ENCODE measurements around the gene GLT6D1.

Gene GLT6D1

DNA sequence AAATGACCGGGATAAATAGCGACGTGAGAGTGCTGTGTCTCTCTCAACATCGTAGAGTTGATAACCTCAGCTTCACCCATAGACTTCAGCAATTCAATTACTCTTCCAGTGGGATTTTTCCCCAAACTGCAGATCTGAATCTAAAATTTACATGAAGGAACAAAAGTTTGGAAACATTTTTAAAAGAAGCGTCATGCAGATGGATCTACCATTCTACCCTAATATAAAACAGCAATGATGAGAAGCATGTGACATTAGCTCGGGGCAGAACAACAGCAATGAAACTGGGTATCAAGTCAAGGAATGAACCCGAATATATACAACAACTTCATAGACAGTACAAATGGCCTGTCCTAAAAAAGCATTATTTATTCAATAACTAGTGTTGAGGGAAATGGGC lies 18.8 kb downstream of the GLT6D1 start:
- H3K4me3 ChIP-seq (ENCODE audit: low read length): no peak overlapping the region
- no peak for TF ChIP-seq ZNF274 (IDR thresholded peaks at IDR 0.05; ENCODE audit: low read depth, low read length)

DNA sequence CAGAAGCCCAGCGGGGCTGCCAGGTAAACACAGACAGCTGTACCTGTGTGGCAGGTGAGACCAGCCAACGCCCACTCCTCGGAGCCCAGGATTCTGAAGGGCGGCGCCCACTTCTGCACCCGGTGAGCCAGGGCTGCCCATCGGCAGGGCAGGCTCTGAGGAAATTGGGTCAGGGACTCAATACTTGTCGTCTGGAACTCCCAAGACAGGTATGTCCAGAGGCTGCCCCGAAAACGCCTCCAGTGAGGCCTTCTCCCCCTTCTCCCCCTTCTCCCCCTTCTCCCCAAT lies 19.8 kb downstream of the GLT6D1 start:
- no peak for TF ChIP-seq ZNF274 (IDR thresholded peaks at IDR 0.05; ENCODE audit: low read depth, low read length)
- H3K4me3 ChIP-seq (ENCODE audit: low read length): no peak overlapping the region

DNA sequence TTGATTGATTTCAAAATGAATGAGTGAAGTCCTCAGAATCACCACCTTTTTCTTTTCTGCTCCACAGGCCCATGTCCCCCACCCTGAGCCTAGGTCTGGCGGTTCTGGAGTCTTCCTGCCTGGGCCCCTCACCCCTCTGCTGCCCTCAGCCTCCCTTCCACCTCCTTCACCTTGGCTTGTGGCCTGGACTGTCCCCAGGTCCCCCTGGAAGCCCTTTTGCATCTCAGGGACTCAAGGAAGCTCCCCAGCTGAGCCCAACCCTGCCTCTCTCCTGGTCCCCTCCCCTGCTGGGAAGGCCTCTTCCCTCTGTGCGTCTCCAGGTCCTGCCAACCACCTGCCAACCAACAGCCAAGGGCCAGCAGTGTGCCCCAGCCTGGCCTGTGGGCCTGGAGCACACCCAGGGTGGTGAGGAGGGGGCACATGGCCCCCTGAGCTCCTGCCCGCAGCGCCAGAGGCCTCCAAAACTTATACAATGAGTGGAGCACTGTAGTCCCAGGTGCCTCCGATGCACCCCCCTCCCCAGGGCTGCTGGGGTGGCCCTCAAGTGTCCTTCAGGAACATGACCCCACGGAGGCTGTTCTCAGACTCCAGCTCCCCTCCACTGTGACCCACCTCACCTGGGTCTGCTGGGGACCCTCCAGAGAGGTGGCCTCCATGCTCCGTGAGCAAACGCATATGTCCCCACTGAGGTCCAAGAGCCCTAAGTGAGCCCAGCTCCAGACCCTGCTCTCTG lies 20.3 kb downstream of the GLT6D1 start:
- no peak for TF ChIP-seq ZNF274 (IDR thresholded peaks at IDR 0.05; ENCODE audit: low read depth, low read length)

DNA sequence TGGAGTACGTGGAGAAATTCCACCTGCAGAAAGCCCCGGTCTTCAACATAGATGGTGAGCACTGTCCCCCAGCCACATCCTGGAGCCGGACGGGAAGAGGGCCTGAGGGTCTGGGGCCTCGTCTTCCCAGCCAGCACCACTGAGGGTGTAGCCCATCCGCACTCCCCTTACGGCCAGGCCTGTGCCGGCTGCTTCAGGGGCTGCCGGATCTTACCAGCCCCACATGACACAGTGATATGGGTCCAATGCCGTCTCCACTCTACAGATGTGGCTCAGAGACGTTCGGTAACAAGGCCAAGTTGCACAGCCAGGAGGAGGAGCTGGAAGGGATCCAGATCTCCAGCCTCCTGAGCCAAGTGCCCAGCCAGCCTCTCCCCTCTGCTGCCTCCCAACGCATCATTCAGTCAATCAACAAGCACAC lies 21.3 kb downstream of the GLT6D1 start:
- TF ChIP-seq ZNF274 (IDR thresholded peaks at IDR 0.05; ENCODE audit: low read depth, low read length): no peak
- no peak overlapping the region for H3K4me3 ChIP-seq (ENCODE audit: low read length)

More for the DNA sequence above, 20.3 kb downstream of the GLT6D1 start:
- no peak overlapping the region for H3K4me3 ChIP-seq (ENCODE audit: low read length)

DNA sequence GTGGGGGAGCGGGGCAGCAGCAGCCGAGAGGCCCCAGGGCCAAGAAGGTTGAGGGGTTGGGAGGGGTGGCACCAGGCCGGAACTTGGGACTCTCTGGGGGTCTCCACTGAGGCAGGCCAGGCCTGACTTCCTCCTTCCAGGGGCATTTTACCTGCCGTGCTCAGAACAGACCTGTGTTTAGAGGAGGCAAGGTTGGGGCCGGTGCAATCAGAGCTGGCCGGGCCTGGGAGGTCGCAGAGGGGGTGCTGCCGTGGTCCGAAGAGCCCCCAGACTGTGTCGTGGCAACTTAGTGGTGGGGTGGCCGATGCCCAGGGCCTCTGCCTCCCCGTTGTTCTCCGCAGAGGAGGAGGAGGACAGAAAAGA lies 21.8 kb downstream of the GLT6D1 start:
- no peak for TF ChIP-seq ZNF274 (IDR thresholded peaks at IDR 0.05; ENCODE audit: low read depth, low read length)
- H3K4me3 ChIP-seq (ENCODE audit: low read length): no peak overlapping the region

DNA sequence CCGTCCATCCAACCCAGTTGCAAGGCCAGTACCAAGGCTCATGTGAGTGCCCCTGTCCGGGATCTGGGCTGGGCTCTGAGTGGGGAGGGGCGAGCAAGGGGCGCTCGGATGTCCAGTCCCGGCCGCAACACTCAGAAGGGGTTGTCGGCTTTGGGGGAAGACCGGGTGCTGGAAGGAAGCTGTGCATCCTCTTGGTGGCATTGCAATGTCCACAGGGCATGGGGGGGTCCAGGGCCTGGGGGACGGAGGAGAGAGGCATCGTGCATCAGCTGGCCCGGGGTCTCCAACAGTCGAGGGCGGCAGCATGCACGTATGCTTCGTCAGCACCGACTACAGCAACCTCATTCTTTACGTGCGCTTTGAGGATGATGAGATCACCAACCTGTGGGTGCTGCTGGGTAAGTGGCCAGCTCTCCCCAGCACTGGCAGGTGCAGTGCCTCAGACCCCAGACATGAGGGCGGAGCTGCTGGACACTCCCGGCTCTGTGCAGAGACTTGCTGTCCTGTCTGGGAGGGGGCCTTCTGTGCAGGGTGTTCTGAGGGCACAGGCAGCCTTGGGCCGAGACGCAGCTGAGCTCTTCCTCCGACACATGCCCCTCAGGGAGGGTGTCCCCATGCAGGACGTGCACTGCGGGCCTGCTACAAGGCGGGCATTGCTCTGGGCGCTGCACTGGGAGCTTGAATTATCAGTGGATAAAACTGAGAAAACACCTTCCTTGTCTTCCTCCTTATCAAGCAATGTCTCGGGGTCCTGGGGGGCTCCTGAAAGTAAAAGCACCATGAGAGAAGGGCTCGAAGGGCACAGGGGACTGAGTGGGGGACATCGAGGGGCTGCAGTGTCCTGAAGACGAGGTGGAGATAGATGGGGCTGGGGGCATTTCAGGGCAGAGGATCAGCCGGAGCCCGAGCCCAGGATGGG lies 22.5 kb downstream of the GLT6D1 start:
- no peak overlapping the region for H3K4me3 ChIP-seq (ENCODE audit: low read length)
- no peak for TF ChIP-seq ZNF274 (IDR thresholded peaks at IDR 0.05; ENCODE audit: low read depth, low read length)

DNA sequence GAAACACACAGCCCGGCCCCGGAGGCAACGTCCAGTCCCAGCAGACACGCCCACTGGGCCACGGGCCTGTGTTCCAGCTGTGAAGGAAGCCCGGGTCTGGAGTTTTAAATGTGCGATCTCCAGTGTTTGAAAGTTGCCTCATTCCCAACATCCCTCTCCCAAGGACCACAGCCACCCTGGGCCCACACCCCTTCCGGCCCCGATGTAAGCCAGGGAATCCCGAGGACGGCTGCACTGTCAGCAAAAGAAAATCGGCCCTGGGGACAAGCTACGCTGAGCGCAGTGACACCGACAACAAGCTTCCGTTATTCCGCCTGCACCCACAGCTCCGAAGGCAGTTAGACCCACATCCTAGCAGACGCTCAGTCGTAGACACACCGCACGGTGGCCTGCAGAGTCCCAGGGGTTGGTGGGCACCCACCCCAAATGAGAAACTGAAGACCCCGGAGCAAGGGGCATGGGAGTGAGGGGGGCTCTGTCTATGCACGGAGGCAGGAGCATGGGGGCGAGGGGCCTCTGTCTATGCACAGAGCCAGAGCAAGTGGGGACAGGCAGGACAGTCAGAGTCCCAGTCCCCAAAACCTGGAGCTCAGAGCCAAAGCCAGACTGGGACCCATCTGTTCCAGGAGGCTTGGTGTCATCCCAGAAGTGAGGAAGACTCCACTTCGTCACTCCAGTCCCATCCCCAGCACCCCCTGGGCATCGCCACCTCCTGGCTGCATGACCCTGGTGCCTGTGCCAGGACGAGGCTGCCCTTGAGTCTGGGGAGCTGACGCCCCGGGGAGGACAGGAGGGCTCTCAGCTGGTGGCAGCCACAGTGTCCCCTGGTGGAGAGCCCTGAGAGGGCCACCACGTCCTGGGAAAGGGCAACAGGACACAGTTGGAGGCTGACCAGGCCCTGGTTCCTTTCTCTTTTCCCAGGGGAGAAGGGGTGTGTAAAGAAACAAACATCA lies 23.4 kb downstream of the GLT6D1 start:
- H3K4me3 ChIP-seq (ENCODE audit: low read length): no peak overlapping the region
- no peak for TF ChIP-seq ZNF274 (IDR thresholded peaks at IDR 0.05; ENCODE audit: low read depth, low read length)

DNA sequence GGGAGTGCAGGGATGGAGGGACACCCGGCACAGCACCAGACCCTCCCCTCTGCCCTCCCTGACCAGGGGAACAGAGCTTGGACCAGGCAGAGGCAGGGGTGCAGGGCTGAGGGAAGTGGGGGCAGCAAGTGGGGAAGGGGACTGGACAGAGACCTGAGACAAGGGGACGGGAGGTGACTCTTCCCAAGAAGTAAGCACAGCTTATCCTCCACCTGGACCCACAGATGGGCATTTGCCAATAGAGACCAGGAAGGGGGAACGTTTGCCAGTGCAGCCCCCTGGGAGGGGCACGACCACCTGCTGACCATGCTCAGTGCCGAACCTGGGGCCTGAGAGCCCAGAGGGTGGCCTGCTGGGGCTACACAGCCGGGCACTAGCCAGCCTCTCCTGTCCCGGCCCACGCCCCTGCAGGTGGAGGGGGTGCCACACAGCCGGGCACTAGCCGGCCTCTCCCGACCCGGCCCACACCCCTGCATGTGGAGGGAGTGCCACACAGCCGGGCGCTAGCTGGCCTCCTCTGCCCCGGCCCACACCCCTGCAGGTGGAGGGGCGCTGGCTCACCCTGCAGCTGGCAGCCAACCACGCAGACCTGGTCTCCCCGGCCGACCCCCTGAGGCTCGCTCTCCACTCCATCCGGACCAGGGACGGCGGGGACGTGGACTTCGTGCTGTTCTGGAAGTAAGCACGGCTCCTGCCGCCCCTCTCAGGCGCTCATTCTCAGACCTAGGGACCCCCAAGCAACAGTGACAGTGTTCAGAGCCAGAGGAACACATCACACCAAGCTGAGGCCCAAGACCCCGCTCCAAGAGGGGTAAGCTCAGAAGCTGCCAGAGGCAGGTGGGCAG lies 24.3 kb downstream of the GLT6D1 start:
- H3K4me3 ChIP-seq (ENCODE audit: low read length): no peak overlapping the region
- TF ChIP-seq ZNF274 (IDR thresholded peaks at IDR 0.05; ENCODE audit: low read depth, low read length): no peak

DNA sequence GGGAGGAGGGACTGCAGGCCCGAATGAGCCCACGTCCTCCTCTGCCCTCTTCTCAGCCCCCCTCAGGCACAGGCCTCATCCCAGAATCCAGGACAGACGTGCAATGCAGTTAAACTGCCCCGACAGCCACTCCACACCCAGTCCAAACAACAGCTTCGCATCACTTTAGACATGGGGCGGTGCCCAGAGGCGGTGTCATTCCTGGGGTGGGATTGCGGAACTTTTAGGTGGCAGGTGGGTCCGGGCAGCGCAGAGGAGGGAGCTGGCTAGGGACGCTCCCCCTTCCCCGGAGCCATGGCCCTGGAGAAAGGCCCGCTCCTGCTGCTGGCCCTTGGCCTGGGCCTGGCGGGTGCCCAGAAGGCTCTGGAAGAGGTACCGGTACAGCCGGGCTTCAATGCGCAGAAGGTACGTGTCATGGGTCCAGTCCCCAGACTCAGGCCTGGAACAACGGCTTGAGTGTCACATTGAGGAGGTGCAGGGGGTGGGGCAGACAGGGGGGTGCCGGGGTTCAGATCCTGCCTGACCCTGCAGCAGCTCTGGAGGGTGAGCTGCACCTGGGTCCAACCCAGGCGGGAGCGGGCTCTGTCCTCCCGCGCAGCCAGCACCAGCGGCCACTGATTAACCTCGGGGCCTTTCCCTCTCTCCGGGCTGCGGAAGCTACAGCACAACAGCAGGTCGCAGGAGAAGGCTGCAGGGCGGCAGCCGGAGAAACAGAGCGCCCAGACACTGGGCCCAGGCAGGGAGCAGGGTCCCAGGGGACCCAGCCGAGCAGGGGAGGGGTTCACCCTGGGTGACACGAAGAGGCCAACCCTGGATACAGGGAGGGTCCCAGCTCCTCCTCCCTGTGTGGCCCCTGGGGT lies 25.2 kb downstream of the GLT6D1 start:
- H3K4me3 ChIP-seq (ENCODE audit: low read length): no peak overlapping the region
- TF ChIP-seq ZNF274 (IDR thresholded peaks at IDR 0.05; ENCODE audit: low read depth, low read length): no peak

DNA sequence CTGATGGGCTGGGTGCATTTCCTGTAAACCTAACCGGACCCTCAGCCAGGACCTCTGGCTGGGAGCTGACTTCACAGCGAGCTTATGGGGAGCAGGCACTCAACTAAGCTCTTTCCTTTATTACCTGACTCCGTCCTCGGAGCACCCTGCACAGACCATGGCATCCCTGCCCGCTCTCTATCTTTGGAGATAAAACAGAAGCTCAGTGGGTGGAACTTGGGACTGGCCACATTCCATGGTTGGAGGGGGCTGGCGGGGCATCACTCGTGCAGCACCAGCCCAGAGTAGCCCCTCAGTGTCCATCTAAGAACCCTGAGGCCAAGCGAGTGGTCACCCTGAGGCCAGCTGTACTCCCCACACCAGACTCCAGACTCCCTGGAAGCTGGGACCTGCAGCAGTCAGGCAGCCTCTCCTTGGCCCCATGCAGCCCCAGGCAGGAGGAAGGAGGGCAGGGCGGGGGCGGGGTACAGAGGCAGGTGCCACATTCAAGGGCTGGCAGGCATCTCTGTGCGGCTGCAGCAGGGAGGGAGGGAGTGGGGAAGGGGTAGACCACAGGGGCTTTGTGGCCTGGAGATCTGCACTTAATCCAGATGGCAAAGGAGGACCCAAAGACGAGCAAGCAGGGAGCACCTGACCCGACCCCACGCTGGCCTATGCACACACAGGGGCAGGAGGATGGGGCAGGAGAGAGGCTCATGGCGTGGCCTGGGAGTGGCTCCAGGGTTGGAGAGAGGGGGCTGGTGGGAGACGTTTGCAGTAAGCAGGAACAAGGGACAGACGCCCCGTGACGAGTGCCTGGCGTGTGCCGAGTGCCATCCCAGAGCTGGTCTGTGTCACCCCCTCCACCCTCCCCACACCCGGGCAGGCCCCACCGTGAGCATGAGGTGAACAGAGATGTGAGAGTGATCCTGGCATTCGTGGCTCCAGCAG lies 26.1 kb downstream of the GLT6D1 start:
- TF ChIP-seq ZNF274 (IDR thresholded peaks at IDR 0.05; ENCODE audit: low read depth, low read length): no peak

DNA sequence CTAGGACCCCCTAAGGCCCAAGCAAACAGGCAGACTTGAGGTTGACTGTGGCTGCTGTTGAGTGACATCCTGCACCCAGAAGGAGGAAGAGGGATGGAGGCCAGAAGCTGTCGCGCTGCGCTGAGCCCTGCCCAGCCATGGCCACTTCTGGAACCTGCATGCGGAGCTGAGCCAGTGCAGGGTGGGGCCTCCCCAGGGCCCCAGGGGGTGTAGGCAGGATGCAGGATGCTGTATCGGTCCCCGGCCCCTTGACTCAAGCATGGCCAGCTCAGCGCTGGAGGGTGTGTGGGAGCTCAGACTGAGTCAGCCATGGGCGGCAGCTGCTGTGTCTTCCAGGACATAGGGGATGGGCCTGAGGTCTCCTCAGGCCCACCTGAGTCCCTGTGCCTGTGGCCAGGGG lies 26.9 kb downstream of the GLT6D1 start:
- no peak for TF ChIP-seq ZNF274 (IDR thresholded peaks at IDR 0.05; ENCODE audit: low read depth, low read length)
- H3K4me3 ChIP-seq (ENCODE audit: low read length): no peak overlapping the region

More for the DNA sequence above, 26.1 kb downstream of the GLT6D1 start:
- H3K4me3 ChIP-seq (ENCODE audit: low read length): no peak overlapping the region

DNA sequence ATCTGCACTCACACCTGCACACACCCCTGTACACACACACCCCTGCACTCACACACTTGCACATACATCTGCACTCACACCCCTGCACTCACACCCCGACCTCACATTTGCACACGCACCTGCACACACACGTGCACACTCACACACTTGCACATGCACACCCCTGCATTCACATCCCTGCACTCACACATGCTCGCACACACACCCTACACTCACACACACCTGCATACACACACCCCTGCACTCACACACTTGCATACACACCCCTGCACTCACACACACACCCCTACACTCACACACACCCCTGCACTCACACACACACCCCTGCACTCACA lies 27.5 kb downstream of the GLT6D1 start:
- no peak overlapping the region for H3K4me3 ChIP-seq (ENCODE audit: low read length)
- no peak for TF ChIP-seq ZNF274 (IDR thresholded peaks at IDR 0.05; ENCODE audit: low read depth, low read length)
